HG03103 (cell line): ENCODE measurements around the gene ELAVL2.

ENCODE experiments used
- ATAC-seq: cut with Tn5 transposase; IDR thresholded peaks from one replicate; pipeline ENCODE4 v1.9.1; 2021; ENCODE audit warnings: low read depth; ENCODE audit not compliant: unreplicated experiment

ELAVL2 gene

GRCh38 chr9:23669776-23670175, 156.3 kb downstream of the ELAVL2 start:
- no peak for ATAC-seq

GRCh38 chr9:23665635-23666034, 160.4 kb downstream of the ELAVL2 start:
- no peak for ATAC-seq

- no peak for ATAC-seq
Observed at GRCh38 chr9:23665051-23665450, 161.0 kb downstream of the ELAVL2 start.

- ATAC-seq, result no peak
Observed at GRCh38 chr9:23663946-23664345, 162.1 kb downstream of the ELAVL2 start.

- no peak for ATAC-seq
Observed at GRCh38 chr9:23663536-23663935, 162.5 kb downstream of the ELAVL2 start.

GRCh38 chr9:23663125-23663524, 162.9 kb downstream of the ELAVL2 start:
- no peak for ATAC-seq

GRCh38 chr9:23662320-23662719, 163.7 kb downstream of the ELAVL2 start:
- ATAC-seq, result no peak

GRCh38 chr9:23659346-23660006, 166.6 kb downstream of the ELAVL2 start:
- no peak for ATAC-seq

- ATAC-seq, result no peak
Observed at GRCh38 chr9:23658376-23659258, 167.4 kb downstream of the ELAVL2 start.

- ATAC-seq, result no peak
Observed at GRCh38 chr9:23651051-23651450, 175.0 kb downstream of the ELAVL2 start.

GRCh38 chr9:23648651-23649050, 177.4 kb downstream of the ELAVL2 start:
- no peak for ATAC-seq

GRCh38 chr9:23644896-23645295, 181.1 kb downstream of the ELAVL2 start:
- ATAC-seq, result no peak

- no peak for ATAC-seq
Observed at GRCh38 chr9:23644326-23644725, 181.7 kb downstream of the ELAVL2 start.

- ATAC-seq, result no peak
Observed at GRCh38 chr9:23643656-23644258, 182.3 kb downstream of the ELAVL2 start.
